Calu3 (cell line): Measurements from ENCODE around the gene PAX3. TPM values are rescaled to one million over a fixed set of nuclear protein-coding genes. Genes with fewer than 3 reads are reported as not detected.

Experiments used
- BruUV-seq: library from RNA; stranded (reverse); fragments of 400-500 nt; replicated peaks from 2 replicates; lab custom pipeline; 2021; lab: Mats Ljungman, UMichigan
- CTCF ChIA-PET: fragments of 300-600 bp; sonication (Branson Sonifier 250); formaldehyde crosslinking; loops from one replicate; lab custom pipeline; 2022; ENCODE audit warnings: antibody characterized with exemption; lab: Charles Lee
- DNase-seq: peaks from one replicate; pipeline ENCODE4 v3.0.0; 2022
- H3K27ac Mint-ChIP-seq: one replicate; pipeline ENCODE4 v1.8.0; 2022; ENCODE audit warnings: mixed read lengths; ENCODE audit not compliant: unreplicated experiment
- H3K27me3 Mint-ChIP-seq: one replicate; pipeline ENCODE4 v1.8.0; 2022; ENCODE audit warnings: mixed read lengths; ENCODE audit not compliant: unreplicated experiment
- H3K36me3 Mint-ChIP-seq: one replicate; pipeline ENCODE4 v1.8.0; 2022; ENCODE audit warnings: mild to moderate bottlenecking, moderate library complexity, mixed read lengths; ENCODE audit not compliant: insufficient read depth, unreplicated experiment
- H3K4me1 Mint-ChIP-seq: one replicate; pipeline ENCODE4 v1.8.0; 2022; ENCODE audit warnings: mild to moderate bottlenecking, low read depth, mixed read lengths; ENCODE audit not compliant: unreplicated experiment
- H3K4me3 Mint-ChIP-seq: one replicate; pipeline ENCODE4 v1.8.0; 2022; ENCODE audit warnings: mild to moderate bottlenecking, low read depth, moderate library complexity, mixed read lengths; ENCODE audit not compliant: unreplicated experiment
- H3K9me3 Mint-ChIP-seq: one replicate; pipeline ENCODE4 v1.8.0; 2022; ENCODE audit warnings: low read depth, mixed read lengths; ENCODE audit not compliant: unreplicated experiment
- intact Hi-C: fragments of 100-400 bp; cut with micrococcal nuclease; formaldehyde crosslinking; loops from one replicate; pipeline ENCODE4 v1.10.0; 2022; ENCODE audit not compliant: unreplicated experiment
- total RNA-seq: library from RNA; stranded (reverse); gene quantifications from 2 replicates; pipeline ENCODE4 v1.2.3, GENCODE V29; 2022
- TF ChIP-seq, protein P1 (sequence below): fragments of 200-600 bp; IDR thresholded peaks from one replicate; pipeline ENCODE4 v1.8.0; 2022; ENCODE audit warnings: antibody characterized with exemption; ENCODE audit not compliant: unreplicated experiment

PAX3 gene
- total RNA-seq, 1 experiment from 2014 or later = not detected

GRCh38 chr2:222306393-222307142 is 7.8 kb upstream of the PAX3 start:
- H3K9me3 Mint-ChIP-seq = no peaks in the 10 kb centered on the region
- peaks cover 44% of the 10 kb centered on the region for H3K4me1 Mint-ChIP-seq
- no peak for DNase-seq
- TF ChIP-seq, protein P1, sequence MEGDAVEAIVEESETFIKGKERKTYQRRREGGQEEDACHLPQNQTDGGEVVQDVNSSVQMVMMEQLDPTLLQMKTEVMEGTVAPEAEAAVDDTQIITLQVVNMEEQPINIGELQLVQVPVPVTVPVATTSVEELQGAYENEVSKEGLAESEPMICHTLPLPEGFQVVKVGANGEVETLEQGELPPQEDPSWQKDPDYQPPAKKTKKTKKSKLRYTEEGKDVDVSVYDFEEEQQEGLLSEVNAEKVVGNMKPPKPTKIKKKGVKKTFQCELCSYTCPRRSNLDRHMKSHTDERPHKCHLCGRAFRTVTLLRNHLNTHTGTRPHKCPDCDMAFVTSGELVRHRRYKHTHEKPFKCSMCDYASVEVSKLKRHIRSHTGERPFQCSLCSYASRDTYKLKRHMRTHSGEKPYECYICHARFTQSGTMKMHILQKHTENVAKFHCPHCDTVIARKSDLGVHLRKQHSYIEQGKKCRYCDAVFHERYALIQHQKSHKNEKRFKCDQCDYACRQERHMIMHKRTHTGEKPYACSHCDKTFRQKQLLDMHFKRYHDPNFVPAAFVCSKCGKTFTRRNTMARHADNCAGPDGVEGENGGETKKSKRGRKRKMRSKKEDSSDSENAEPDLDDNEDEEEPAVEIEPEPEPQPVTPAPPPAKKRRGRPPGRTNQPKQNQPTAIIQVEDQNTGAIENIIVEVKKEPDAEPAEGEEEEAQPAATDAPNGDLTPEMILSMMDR = no peak
- BruUV-seq = no TSS peak
- CTCF ChIA-PET = no interaction called here
- H3K4me3 Mint-ChIP-seq = peak overlapping the region; percentile 70
- H3K36me3 Mint-ChIP-seq = peaks cover 18% of the 10 kb centered on the region
- intact Hi-C loops = no loop called here
- no peak overlapping the region for H3K27ac Mint-ChIP-seq
- H3K27me3 Mint-ChIP-seq = peaks cover 99% of the 10 kb centered on the region

GRCh38 chr2:222305516-222306392 is 7.0 kb upstream of the PAX3 start:
- H3K4me3 Mint-ChIP-seq = peak overlapping the region; percentile 70
- intact Hi-C loops = no loop called here
- H3K4me1 Mint-ChIP-seq = peaks cover 36% of the 10 kb centered on the region
- no TSS peak for BruUV-seq
- no peaks in the 10 kb centered on the region for H3K9me3 Mint-ChIP-seq
- H3K27ac Mint-ChIP-seq = no peak overlapping the region
- CTCF ChIA-PET = no interaction called here
- H3K36me3 Mint-ChIP-seq = peaks cover 18% of the 10 kb centered on the region
- peaks cover 98% of the 10 kb centered on the region for H3K27me3 Mint-ChIP-seq
- DNase-seq = peak; percentile 36
- TF ChIP-seq, protein P1 = no peak

DNA sequence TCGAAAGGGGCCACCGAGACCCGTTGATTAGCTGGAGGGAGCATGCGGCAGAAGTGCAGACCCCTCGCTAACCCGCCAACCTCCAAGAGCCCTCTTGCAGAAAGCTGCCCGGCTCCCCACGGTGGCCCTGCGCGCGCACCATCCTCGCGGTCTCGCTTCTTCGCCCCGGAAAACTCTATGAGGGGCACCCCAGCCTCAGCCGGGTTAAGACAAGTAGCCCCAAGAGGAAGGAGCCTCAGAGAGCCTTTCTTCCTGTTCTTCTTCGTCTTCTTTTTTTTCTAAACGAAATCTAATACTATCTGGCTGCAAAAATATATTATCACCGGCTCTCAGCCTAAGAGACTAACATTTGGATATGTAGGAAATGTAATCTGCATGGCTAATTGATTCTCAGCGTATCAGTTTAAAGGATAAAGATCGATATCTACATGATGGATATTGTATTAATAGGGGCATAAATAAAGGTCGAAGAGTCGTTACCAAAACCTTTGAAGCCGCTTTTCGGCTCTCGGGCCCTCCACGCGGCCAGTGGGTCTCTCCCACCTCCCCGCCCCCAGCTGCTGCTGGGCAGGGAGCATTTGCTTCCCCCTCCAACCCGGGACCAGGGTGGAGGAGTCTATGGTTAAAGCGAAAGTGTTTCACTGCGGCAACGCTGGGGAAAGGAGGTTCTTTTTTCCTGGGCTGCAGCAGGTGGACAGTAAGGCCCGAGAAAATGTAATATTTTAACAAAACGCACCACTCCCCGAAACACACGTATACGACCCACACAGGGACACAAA is 6.1 kb upstream of the PAX3 start:
- DNase-seq = no peak
- H3K4me1 Mint-ChIP-seq = peaks cover 36% of the 10 kb centered on the region
- H3K9me3 Mint-ChIP-seq = no peaks in the 10 kb centered on the region
- BruUV-seq = no TSS peak
- CTCF ChIA-PET = no interaction called here
- peaks cover 98% of the 10 kb centered on the region for H3K27me3 Mint-ChIP-seq
- intact Hi-C loops = no loop called here
- H3K36me3 Mint-ChIP-seq = peaks cover 18% of the 10 kb centered on the region
- no peak overlapping the region for H3K27ac Mint-ChIP-seq
- H3K4me3 Mint-ChIP-seq = peak overlapping the region; percentile 70
- TF ChIP-seq, protein P1 = no peak
